ENCODE data around the gene GLRX. TPM values are rescaled to one million over a fixed set of nuclear protein-coding genes. Genes with fewer than 3 reads are reported as not detected.

GLRX gene
- total and polyA plus RNA-seq, 10 of the 15 experiments (the other 5 are each of a cell fraction or from before 2014, with no cell fraction given): 63.0 to 366 (median 186) TPM

- POLR2A ChIA-PET: interaction anchor here (0.6 to 1.1 kb wide), 4 partner anchors 27 to 328 kb away, joined by 3 to 5 read pairs (median 4); partner anchors contain the start of gene RFESD
- CTCF ChIA-PET: interaction anchor here (0.8 to 20.1 kb wide), 21 partner anchors 8 to 491 kb away, joined by 3 to 653 read pairs (median 5); partner anchors contain the start of gene RFESD
- H3K9ac ChIP-seq (ENCODE audit: control insufficient read depth, insufficient read depth, low read length): no peak overlapping the region
- FAIRE-seq (peak; percentile 64), ATAC-seq (peak; percentile 82), DNase-seq (ENCODE audit: low read depth, low spot score) (no peak)
- H3K4me1 ChIP-seq (ENCODE audit: control insufficient read depth, insufficient read depth, low read length): peaks cover 12% of the 10 kb centered on the region
- H3K27ac ChIP-seq (ENCODE audit: control insufficient read depth, insufficient read depth): no peak overlapping the region
- intact Hi-C loops (cut with micrococcal nuclease; ENCODE audit: unreplicated experiment) (loop anchor here (1.0 to 10.0 kb wide), 5 partner anchors 65 to 564 kb away; partner anchors contain the start of genes ARSK and SKIC3), in situ Hi-C loops (cut with MboI) (loop anchor here (5.0 kb wide), 2 partner anchors 69 to 184 kb away; no protein-coding TSS in a partner anchor)
- TF ChIP-seq RAD21 (IDR thresholded peaks at IDR 0.05; ENCODE audit: insufficient read depth, low read depth, low read length) (peak; percentile 98), RB1 (IDR thresholded peaks at IDR 0.05; ENCODE audit: borderline replicate concordance) (0 out of 2 replicates have a peak, but pooled peaks have one; percentile 52), POU2F2 (IDR thresholded peaks at IDR 0.05; ENCODE audit: borderline replicate concordance, low read depth, low read length) (0 out of 3 replicates have a peak, but pooled peaks have one; percentile 16), CTCF (IDR thresholded peaks at IDR 0.05 in 2 of 3, conservative IDR thresholded peaks at IDR 0.05 in 1 of 3; ENCODE audit: control insufficient read depth in 2 of 3, extremely low read depth in 1 of 3, insufficient read depth in 1 of 3, low read depth in 3 of 3, low read length in 3 of 3) (peak; percentile 88 to 97 (median 95); a peak in 5 of 6 replicates), MYB (IDR thresholded peaks at IDR 0.05; ENCODE audit: borderline replicate concordance, low read depth, low read length) (no peak), RBBP5 (conservative IDR thresholded peaks at IDR 0.05) (no peak), MTA2 (IDR thresholded peaks at IDR 0.05; ENCODE audit: low read depth) (no peak), SMC3 (IDR thresholded peaks at IDR 0.05; ENCODE audit: borderline replicate concordance, low read length) (peak; percentile 98), RCOR1 (conservative IDR thresholded peaks at IDR 0.05; ENCODE audit: low read depth, low read length) (no peak), IRF4 (IDR thresholded peaks at IDR 0.05; ENCODE audit: low read depth, low read length) (peak; percentile 36; the same call in 1 of the 2 replicates), YY1 (IDR thresholded peaks at IDR 0.05; ENCODE audit: low read depth, low read length) (peak; percentile 82)
- TF ChIP-seq, protein P1, sequence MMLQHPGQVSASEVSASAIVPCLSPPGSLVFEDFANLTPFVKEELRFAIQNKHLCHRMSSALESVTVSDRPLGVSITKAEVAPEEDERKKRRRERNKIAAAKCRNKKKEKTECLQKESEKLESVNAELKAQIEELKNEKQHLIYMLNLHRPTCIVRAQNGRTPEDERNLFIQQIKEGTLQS (IDR thresholded peaks at IDR 0.05; ENCODE audit: borderline replicate concordance, extremely low read depth, low read depth, low read length): peak; percentile 27; the same call in 1 of the 2 replicates
- no peak overlapping the region for H3K4me3 ChIP-seq
- WGBS (ENCODE audit: insufficient coverage, insufficient replicate concordance, low lambda C conversion rate, missing lambda C conversion rate): 51% methylated on average over 7 of the region's 7 CpGs
- no peaks in the 10 kb centered on the region for H4K20me1 ChIP-seq (ENCODE audit: control insufficient read depth, insufficient read depth)
- SMC1A ChIA-PET (ENCODE audit: uncharacterized antibody, unreplicated experiment): interaction anchor here (0.6 to 21.9 kb wide), 20 partner anchors 8 to 757 kb away, joined by 3 to 622 read pairs (median 5); partner anchors contain the start of genes GLRX and RFESD
- no peak overlapping the region for H3K4me2 ChIP-seq (ENCODE audit: control insufficient read depth, insufficient read depth)
- H3K27me3 ChIP-seq (replicated peaks in 1 of 2; ENCODE audit: control insufficient read depth in 2 of 2, insufficient read depth in 2 of 2, low read length in 1 of 2): no peaks in the 10 kb centered on the region
- BruUV-seq (replicated peaks): no TSS peak
- H3K36me3 ChIP-seq (ENCODE audit: control insufficient read depth in 2 of 2, insufficient read depth in 2 of 2, low read length in 1 of 2): no peaks in the 10 kb centered on the region
- RAD21 ChIA-PET (ENCODE audit: unreplicated experiment): interaction anchor here (0.8 to 11.1 kb wide), 8 partner anchors 10 to 202 kb away, joined by 3 to 209 read pairs (median 4); partner anchors contain the start of gene RFESD
- peak overlapping the region; percentile 54 for H2AFZ ChIP-seq (ENCODE audit: control insufficient read depth, low read depth, low read length)
- no peaks in the 10 kb centered on the region for H3K79me2 ChIP-seq (ENCODE audit: control insufficient read depth, insufficient read depth, low read length)
- no peaks in the 10 kb centered on the region for H3K9me3 ChIP-seq (replicated peaks; ENCODE audit: control insufficient read depth, insufficient read depth, low read length)
Measured at GRCh38 chr5:95846554-95847260, 24.2 kb upstream of the GLRX start.
